Measurements from ENCODE around the gene ETS1.

Gene ETS1

DNA sequence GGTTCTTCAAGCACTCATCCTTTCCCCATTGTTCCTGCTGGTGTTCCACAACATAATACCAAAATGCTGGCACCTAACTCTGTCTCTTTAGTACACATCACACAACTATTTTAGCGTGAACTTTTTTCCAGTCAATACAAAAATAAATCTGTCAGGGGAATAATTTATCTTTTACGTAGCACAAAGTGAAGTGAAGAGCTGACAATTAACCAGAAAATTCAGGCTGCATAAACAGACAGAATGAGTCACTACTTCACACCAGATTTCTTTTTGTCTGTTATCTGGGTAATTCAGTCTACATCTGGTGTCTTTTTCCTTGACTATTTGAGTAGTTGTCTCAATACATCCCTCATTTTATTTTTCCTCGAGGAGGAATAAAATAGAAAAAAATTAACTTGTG, 7.9 kb upstream of the ETS1 start:
- Histone ChIP-seq H3K4me3 (no peak overlapping the region), H3K4me1 (peaks cover 38% of the 10 kb centered on the region), H3K9me3 (no peaks in the 10 kb centered on the region), H3K27me3 (ENCODE audit: low read depth) (no peaks in the 10 kb centered on the region), H3K36me3 (replicated peaks) (no peaks in the 10 kb centered on the region)
- no peak for DNase-seq (ENCODE audit: low spot score in 2 of 2)
- in situ Hi-C loops (cut with MboI; ENCODE audit: low sequenced_read_pairs) = no loop called here

GRCh38 chr11:128594226-128594625, 6.9 kb upstream of the ETS1 start:
- Histone ChIP-seq H3K27me3 (ENCODE audit: low read depth) (no peaks in the 10 kb centered on the region), H3K4me1 (peaks cover 34% of the 10 kb centered on the region), H3K4me3 (no peak overlapping the region), H3K9me3 (no peaks in the 10 kb centered on the region), H3K36me3 (replicated peaks) (no peaks in the 10 kb centered on the region)
- in situ Hi-C loops (cut with MboI; ENCODE audit: low sequenced_read_pairs) = no loop called here
- DNase-seq (ENCODE audit: low spot score in 2 of 2) = peak; percentile 54 to 80

- Histone ChIP-seq H3K9me3 (no peaks in the 10 kb centered on the region), H3K36me3 (replicated peaks) (no peaks in the 10 kb centered on the region), H3K4me3 (no peak overlapping the region), H3K27me3 (ENCODE audit: low read depth) (no peaks in the 10 kb centered on the region), H3K4me1 (peaks cover 28% of the 10 kb centered on the region)
- DNase-seq (ENCODE audit: low spot score in 2 of 2) = peak; percentile 68 to 87
- in situ Hi-C loops (cut with MboI; ENCODE audit: low sequenced_read_pairs) = no loop called here
Measured at GRCh38 chr11:128593281-128593680, 5.9 kb upstream of the ETS1 start.

DNA sequence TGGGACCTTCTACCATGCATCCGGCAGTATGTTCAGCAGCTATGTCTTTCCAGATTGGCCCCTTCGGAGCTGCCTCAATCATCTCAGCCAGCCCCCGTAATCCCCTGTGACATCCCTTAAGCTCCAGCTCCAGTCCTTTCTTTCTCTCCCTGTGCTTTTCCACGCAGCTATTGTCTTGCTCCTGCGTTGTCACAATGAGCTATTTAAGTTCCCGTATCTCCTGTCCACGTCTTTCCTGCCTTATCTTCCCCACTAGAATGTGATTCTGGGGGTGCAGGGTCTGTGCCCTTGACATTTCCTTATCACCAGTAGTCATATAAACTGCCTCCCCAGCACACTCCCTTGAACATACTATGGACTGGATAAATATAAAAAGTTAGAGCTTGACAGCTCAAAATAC, 5.1 kb upstream of the ETS1 start:
- Histone ChIP-seq H3K27me3 (ENCODE audit: low read depth) (no peaks in the 10 kb centered on the region), H3K4me1 (peaks cover 22% of the 10 kb centered on the region), H3K9me3 (no peaks in the 10 kb centered on the region)

GRCh38 chr11:128590587-128590986, 3.2 kb upstream of the ETS1 start:
- H3K27me3 ChIP-seq (ENCODE audit: low read depth) = no peaks in the 10 kb centered on the region
- in situ Hi-C loops (cut with MboI; ENCODE audit: low sequenced_read_pairs) = no loop called here
- H3K4me3 ChIP-seq = no peak overlapping the region
- H3K9me3 ChIP-seq = no peaks in the 10 kb centered on the region
- H3K4me1 ChIP-seq = peaks cover 22% of the 10 kb centered on the region
- no peak for DNase-seq (ENCODE audit: low spot score in 2 of 2)
- H3K36me3 ChIP-seq (replicated peaks) = no peaks in the 10 kb centered on the region

More for the DNA sequence above, 5.1 kb upstream of the ETS1 start:
- in situ Hi-C loops (cut with MboI; ENCODE audit: low sequenced_read_pairs) = no loop called here
- Histone ChIP-seq H3K36me3 (replicated peaks) (no peaks in the 10 kb centered on the region), H3K4me3 (no peak overlapping the region)
- peak in 1 of 2 experiments; percentile 29 for DNase-seq (ENCODE audit: low spot score in 2 of 2)

DNA sequence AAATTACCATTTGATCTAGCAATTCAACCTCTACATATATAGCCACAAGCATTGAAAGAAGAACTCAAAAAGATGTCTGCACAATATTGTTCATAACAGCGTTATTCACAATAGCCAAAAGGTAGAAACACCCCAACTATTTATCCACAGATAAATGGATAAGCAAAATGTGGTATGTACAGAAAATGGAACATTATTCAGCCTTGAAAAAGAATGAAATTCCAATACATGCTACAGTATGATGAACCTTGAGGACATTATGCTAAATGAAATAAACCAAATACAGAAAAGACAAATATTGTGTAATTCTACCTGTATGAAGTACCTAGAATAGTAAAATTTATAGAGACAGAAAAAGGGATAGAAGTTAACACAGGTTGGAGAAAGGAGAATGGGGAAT, 2.6 kb upstream of the ETS1 start:
- Histone ChIP-seq H3K9me3 (no peaks in the 10 kb centered on the region), H3K36me3 (replicated peaks) (no peaks in the 10 kb centered on the region), H3K27me3 (ENCODE audit: low read depth) (no peaks in the 10 kb centered on the region), H3K4me1 (peaks cover 22% of the 10 kb centered on the region), H3K4me3 (no peak overlapping the region)
- in situ Hi-C loops (cut with MboI; ENCODE audit: low sequenced_read_pairs) = no loop called here
- no peak for DNase-seq (ENCODE audit: low spot score in 2 of 2)

DNA sequence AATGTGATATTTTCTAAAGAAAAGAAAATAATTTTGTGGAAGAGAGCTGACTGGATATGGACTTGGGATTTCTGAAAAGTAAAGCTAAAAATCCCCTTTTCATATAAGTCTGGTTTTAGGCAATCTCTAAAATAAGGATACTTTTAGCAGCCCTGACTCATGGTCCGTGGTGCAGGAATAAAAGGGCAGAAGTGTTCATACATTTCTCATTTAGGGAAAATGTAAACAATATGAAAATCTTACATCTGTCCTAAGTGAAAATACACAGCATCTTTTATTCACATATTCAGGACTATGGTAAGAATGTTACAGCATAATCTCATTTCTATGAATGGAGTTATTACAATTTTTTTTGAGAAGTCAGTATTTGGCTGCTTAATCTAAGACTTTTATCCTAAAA, 735 bp upstream of the ETS1 start:
- Histone ChIP-seq H3K27me3 (ENCODE audit: low read depth) (no peaks in the 10 kb centered on the region), H3K4me3 (no peak overlapping the region), H3K4me1 (peaks cover 23% of the 10 kb centered on the region), H3K9me3 (no peaks in the 10 kb centered on the region), H3K36me3 (replicated peaks) (no peaks in the 10 kb centered on the region)
- DNase-seq (ENCODE audit: low spot score in 2 of 2) = no peak
- in situ Hi-C loops (cut with MboI; ENCODE audit: low sequenced_read_pairs) = no loop called here

DNA sequence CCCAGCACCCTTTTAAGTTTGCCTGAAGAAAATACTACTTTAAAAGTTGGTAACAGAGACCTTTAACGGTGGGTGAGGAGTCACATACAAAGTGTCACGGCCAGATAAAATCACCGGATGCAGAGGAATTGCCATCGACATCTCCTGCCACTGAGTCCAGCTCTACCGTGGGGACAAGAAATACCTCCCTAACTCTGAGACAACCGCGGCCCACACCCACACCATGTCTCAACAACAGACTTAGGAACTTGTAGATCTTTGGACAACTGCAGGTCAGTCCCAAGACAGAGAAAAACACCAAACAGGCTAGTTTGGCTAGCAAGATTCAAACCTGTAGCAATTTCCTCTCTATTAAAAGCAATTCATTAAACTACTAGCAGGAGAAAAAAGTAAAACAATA, 669 bp downstream of the ETS1 start:
- Histone ChIP-seq H3K9me3 (no peaks in the 10 kb centered on the region), H3K4me3 (peak overlapping the region; percentile 29), H3K36me3 (replicated peaks) (no peaks in the 10 kb centered on the region), H3K27me3 (ENCODE audit: low read depth) (no peaks in the 10 kb centered on the region), H3K4me1 (peaks cover 23% of the 10 kb centered on the region)
- no peak for DNase-seq (ENCODE audit: low spot score in 2 of 2)
- in situ Hi-C loops (cut with MboI; ENCODE audit: low sequenced_read_pairs) = no loop called here

GRCh38 chr11:128585498-128586238, 1.7 kb downstream of the ETS1 start:
- in situ Hi-C loops (cut with MboI; ENCODE audit: low sequenced_read_pairs) = no loop called here
- DNase-seq (ENCODE audit: low spot score in 2 of 2) = no peak
- Histone ChIP-seq H3K9me3 (no peaks in the 10 kb centered on the region), H3K27me3 (ENCODE audit: low read depth) (no peaks in the 10 kb centered on the region), H3K36me3 (replicated peaks) (no peaks in the 10 kb centered on the region), H3K4me3 (no peak overlapping the region), H3K4me1 (peaks cover 33% of the 10 kb centered on the region)

DNA sequence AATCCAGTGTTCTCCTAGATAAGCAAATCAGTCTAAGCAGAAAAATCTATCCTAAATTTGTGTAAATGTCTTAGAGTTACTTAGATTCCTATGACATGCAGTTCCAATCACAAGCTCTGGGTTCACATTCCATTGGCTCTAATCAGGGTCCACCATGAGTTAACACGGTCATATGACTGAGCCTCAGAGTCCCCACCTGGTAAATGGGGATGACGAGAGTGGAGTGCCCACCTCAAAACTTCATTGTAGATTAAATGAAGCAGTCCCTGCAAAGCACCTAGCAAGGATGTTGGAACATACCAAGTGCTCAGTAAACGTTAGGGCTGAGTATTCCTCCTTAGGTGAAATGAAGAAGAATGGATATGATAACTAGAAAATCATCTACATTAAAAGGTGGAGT, 3.1 kb downstream of the ETS1 start:
- no peaks in the 10 kb centered on the region for H3K9me3 ChIP-seq
- peaks cover 39% of the 10 kb centered on the region for H3K4me1 ChIP-seq
- in situ Hi-C loops (cut with MboI; ENCODE audit: low sequenced_read_pairs) = no loop called here
- DNase-seq (ENCODE audit: low spot score in 2 of 2) = no peak
- no peaks in the 10 kb centered on the region for H3K36me3 ChIP-seq (replicated peaks)
- no peaks in the 10 kb centered on the region for H3K27me3 ChIP-seq (ENCODE audit: low read depth)
- H3K4me3 ChIP-seq = no peak overlapping the region

- in situ Hi-C loops (cut with MboI; ENCODE audit: low sequenced_read_pairs) = no loop called here
- Histone ChIP-seq H3K9me3 (no peaks in the 10 kb centered on the region), H3K4me3 (peak overlapping the region; percentile 6), H3K36me3 (replicated peaks) (no peaks in the 10 kb centered on the region), H3K27me3 (ENCODE audit: low read depth) (no peaks in the 10 kb centered on the region), H3K4me1 (peaks cover 43% of the 10 kb centered on the region)
- peak; percentile 83 to 97 for DNase-seq (ENCODE audit: low spot score in 2 of 2)
Measured at GRCh38 chr11:128582496-128583366, 4.6 kb downstream of the ETS1 start.

GRCh38 chr11:128581561-128582272, 5.6 kb downstream of the ETS1 start:
- H3K4me1 ChIP-seq = peaks cover 48% of the 10 kb centered on the region
- in situ Hi-C loops (cut with MboI; ENCODE audit: low sequenced_read_pairs) = no loop called here
- H3K4me3 ChIP-seq = no peak overlapping the region
- peak in 1 of 2 experiments; percentile 30 for DNase-seq (ENCODE audit: low spot score in 2 of 2)
- H3K27me3 ChIP-seq (ENCODE audit: low read depth) = no peaks in the 10 kb centered on the region
- H3K36me3 ChIP-seq (replicated peaks) = no peaks in the 10 kb centered on the region
- no peaks in the 10 kb centered on the region for H3K9me3 ChIP-seq

- no peaks in the 10 kb centered on the region for H3K9me3 ChIP-seq
- in situ Hi-C loops (cut with MboI; ENCODE audit: low sequenced_read_pairs) = no loop called here
- H3K4me3 ChIP-seq = no peak overlapping the region
- no peaks in the 10 kb centered on the region for H3K27me3 ChIP-seq (ENCODE audit: low read depth)
- no peaks in the 10 kb centered on the region for H3K36me3 ChIP-seq (replicated peaks)
- H3K4me1 ChIP-seq = peaks cover 50% of the 10 kb centered on the region
- no peak for DNase-seq (ENCODE audit: low spot score in 2 of 2)
Measured at GRCh38 chr11:128580612-128581011, 6.7 kb downstream of the ETS1 start.

All from HAP-1 (cell line).